OCI-LY3 (cell line): ENCODE data around the gene GPR132.

ENCODE experiments used
- H2AFZ ChIP-seq: fragments of 200-600, 300-600 bp; shearing (Covaris generic); 2 replicates; pipeline ENCODE4 v1.6.0; 2014; ENCODE audit warnings: antibody characterized with exemption, low read depth, low read length
- H3K27ac ChIP-seq: fragments of 200-600, 300-600 bp; sonication (generic); 2 replicates; pipeline ENCODE4 v1.5.1; 2014; ENCODE audit warnings: mild to moderate bottlenecking, low read length, moderate library complexity, mixed read lengths
- H3K27me3 ChIP-seq: fragments of 200-600, 300-600 bp; sonication (generic); 2 replicates; pipeline ENCODE4 v1.6.1; 2014; ENCODE audit warnings: low read depth, low read length, mixed read lengths
- H3K36me3 ChIP-seq: fragments of 200-600, 300-600 bp; sonication (generic); replicated peaks from 2 replicates; pipeline ENCODE3; 2014; ENCODE audit warnings: low read depth, low read length, mixed read lengths
- H3K4me1 ChIP-seq: fragments of 300-600, 200-600 bp; sonication (generic); 2 replicates; pipeline ENCODE4 v1.6.1; 2014; ENCODE audit warnings: low read length, mixed read lengths
- H3K4me2 ChIP-seq: fragments of 200-600, 300-600 bp; sonication (generic); 2 replicates; pipeline ENCODE4 v1.6.1; 2014; ENCODE audit warnings: low read length, mixed read lengths
- H3K4me3 ChIP-seq: fragments of 300-600, 200-600 bp; sonication (generic); 2 replicates; pipeline ENCODE4 v1.5.1; 2014; ENCODE audit warnings: antibody characterized with exemption, mild to moderate bottlenecking, low read length, moderate library complexity
- H3K79me2 ChIP-seq: fragments of 300-600, 200-600 bp; shearing (Covaris generic); 2 replicates; pipeline ENCODE4 v1.6.1; 2014; ENCODE audit warnings: mild to moderate bottlenecking, low read length, mixed read lengths
- H3K9ac ChIP-seq: fragments of 300-600, 200-600 bp; shearing (Covaris generic); 2 replicates; pipeline ENCODE4 v1.6.0; 2014; ENCODE audit warnings: mild to moderate bottlenecking, low read length, moderate library complexity
- H3K9me3 ChIP-seq: fragments of 200-600, 300-600 bp; shearing (Covaris generic); 2 replicates; pipeline ENCODE4 v1.6.1; 2014; ENCODE audit warnings: low read length, mixed read lengths; ENCODE audit not compliant: insufficient read depth
- H4K20me1 ChIP-seq: fragments of 200-600, 300-600 bp; sonication (generic); 2 replicates; pipeline ENCODE4 v1.6.1; 2016; ENCODE audit warnings: low read length, mixed read lengths; ENCODE audit not compliant: insufficient read depth
- CTCF ChIP-seq: fragments of 200-600, 300-600 bp; sonication (generic); IDR thresholded peaks from 2 replicates; pipeline ENCODE4 v1.5.1; 2014; ENCODE audit warnings: antibody characterized with exemption, low read length, low read depth
- EZH2phosphoT487 ChIP-seq: fragments of 200-600 bp; shearing (Covaris generic); IDR thresholded peaks from 2 replicates; pipeline ENCODE4 v1.6.1; 2018; ENCODE audit warnings: antibody characterized with exemption, mixed run types, low read depth

Gene GPR132

GRCh38 chr14:105006831-105007592 lies 58.2 kb downstream of the GPR132 start:
- H3K9ac ChIP-seq: no peak overlapping the region
- H3K79me2 ChIP-seq: peaks cover 53% of the 10 kb centered on the region
- H3K4me3 ChIP-seq: no peak overlapping the region
- H3K27ac ChIP-seq: no peak overlapping the region
- H3K36me3 ChIP-seq: peaks cover 47% of the 10 kb centered on the region
- H3K27me3 ChIP-seq: no peaks in the 10 kb centered on the region
- H3K9me3 ChIP-seq: no peaks in the 10 kb centered on the region
- H4K20me1 ChIP-seq: peaks cover 57% of the 10 kb centered on the region
- H3K4me1 ChIP-seq: peaks cover 8% of the 10 kb centered on the region
- no peak overlapping the region for H2AFZ ChIP-seq
- no peak for TF ChIP-seq EZH2phosphoT487
- TF ChIP-seq CTCF: no peak
- no peak overlapping the region for H3K4me2 ChIP-seq

- H3K4me1 ChIP-seq: peaks cover 8% of the 10 kb centered on the region
- no peak overlapping the region for H3K4me2 ChIP-seq
- H3K79me2 ChIP-seq: peaks cover 45% of the 10 kb centered on the region
- H3K9me3 ChIP-seq: no peaks in the 10 kb centered on the region
- H4K20me1 ChIP-seq: peaks cover 49% of the 10 kb centered on the region
- no peak overlapping the region for H3K27ac ChIP-seq
- H3K27me3 ChIP-seq: no peaks in the 10 kb centered on the region
- no peak overlapping the region for H3K4me3 ChIP-seq
- H2AFZ ChIP-seq: no peak overlapping the region
- peaks cover 39% of the 10 kb centered on the region for H3K36me3 ChIP-seq
- no peak overlapping the region for H3K9ac ChIP-seq
- TF ChIP-seq CTCF: no peak
- TF ChIP-seq EZH2phosphoT487: no peak
Measured at GRCh38 chr14:105005929-105006830, 59.0 kb downstream of the GPR132 start.

GRCh38 chr14:105005329-105005928 lies 59.8 kb downstream of the GPR132 start:
- Histone ChIP-seq H3K4me3 (no peak overlapping the region), H2AFZ (no peak overlapping the region), H3K4me2 (no peak overlapping the region), H3K27me3 (no peaks in the 10 kb centered on the region), H3K27ac (no peak overlapping the region), H3K79me2 (peaks cover 37% of the 10 kb centered on the region), H3K36me3 (peaks cover 32% of the 10 kb centered on the region), H3K9ac (no peak overlapping the region), H3K4me1 (peaks cover 8% of the 10 kb centered on the region), H3K9me3 (no peaks in the 10 kb centered on the region), H4K20me1 (peaks cover 43% of the 10 kb centered on the region)
- TF ChIP-seq EZH2phosphoT487 (no peak), CTCF (no peak)
